Measurements from ENCODE around the gene GLYATL1B.
"Not testable (repeated sequence)": the region's sequence is repeated elsewhere in the genome, so short reads cannot be mapped to it uniquely, and the experiment has no call there.

The GLYATL1B gene

DNA sequence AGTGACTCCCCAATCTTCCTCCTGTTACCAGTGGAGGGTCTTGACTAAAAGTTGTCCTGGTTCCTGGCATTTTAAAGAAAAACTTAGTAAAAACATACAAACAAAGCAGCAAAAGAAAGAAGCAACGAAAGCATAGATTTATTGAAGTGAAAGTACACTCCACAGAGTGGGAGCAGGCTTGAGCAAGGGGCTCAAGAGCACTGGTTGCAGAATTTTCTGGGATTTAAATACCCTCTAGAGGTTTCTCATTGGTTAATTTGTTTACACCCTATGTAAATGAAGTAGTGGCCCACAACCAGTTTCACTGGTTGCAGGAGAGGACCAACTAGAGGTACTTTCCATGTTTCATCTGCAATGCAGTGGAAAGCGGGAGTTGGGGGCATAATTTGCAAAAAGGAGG is 31.7 kb downstream of the GLYATL1B start:
- H3K4me3 Mint-ChIP-seq = no peak overlapping the region
- peaks cover 13% of the 10 kb centered on the region for H3K9me3 Mint-ChIP-seq
- H3K36me3 Mint-ChIP-seq = peaks cover 75% of the 10 kb centered on the region
- H3K27me3 Mint-ChIP-seq = no peaks in the 10 kb centered on the region
- H3K27ac Mint-ChIP-seq = no peak overlapping the region
- no peaks in the 10 kb centered on the region for H3K4me1 Mint-ChIP-seq
- no peak for ATAC-seq

DNA sequence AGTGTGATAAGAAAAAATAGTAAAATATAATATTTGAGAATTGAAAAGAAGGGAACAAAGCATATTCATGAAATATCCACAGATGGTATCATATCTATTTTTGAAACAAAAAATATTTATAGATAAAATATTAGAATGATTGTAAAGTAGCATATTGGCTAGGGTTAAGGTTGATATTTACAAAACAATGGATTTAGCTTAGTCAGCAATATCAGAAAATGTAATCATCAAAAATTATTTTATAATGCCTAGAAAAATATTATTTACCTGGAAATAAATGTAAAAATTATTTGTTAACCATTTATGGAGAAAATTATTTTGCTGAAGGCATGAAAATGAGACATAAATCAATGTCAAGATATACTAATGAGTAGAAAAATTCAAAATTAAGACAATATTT is 33.7 kb downstream of the GLYATL1B start:
- Mint-ChIP-seq H3K4me3 (no peak overlapping the region), H3K4me1 (no peaks in the 10 kb centered on the region), H3K36me3 (peaks cover 68% of the 10 kb centered on the region)

GRCh38 chr11:59135648-59136461 is 49.7 kb downstream of the GLYATL1B start:
- Mint-ChIP-seq H3K4me3 (peak overlapping the region; percentile 55), H3K27me3 (no peaks in the 10 kb centered on the region), H3K27ac (peak overlapping the region; percentile 48), H3K9me3 (peaks cover 9% of the 10 kb centered on the region), H3K4me1 (peaks cover 12% of the 10 kb centered on the region), H3K36me3 (peaks cover 37% of the 10 kb centered on the region)
- peak; percentile 97 for ATAC-seq

More for the DNA sequence above, 33.7 kb downstream of the GLYATL1B start:
- Mint-ChIP-seq H3K27me3 (no peaks in the 10 kb centered on the region), H3K9me3 (peaks cover 10% of the 10 kb centered on the region), H3K27ac (no peak overlapping the region)
- no peak for ATAC-seq

- H3K27me3 Mint-ChIP-seq, H3K4me3 Mint-ChIP-seq, H3K9me3 Mint-ChIP-seq, ATAC-seq: not testable (repeated sequence)
- peak overlapping the region; percentile 48 for H3K27ac Mint-ChIP-seq
- peaks cover 30% of the 10 kb centered on the region for H3K36me3 Mint-ChIP-seq
- peaks cover 19% of the 10 kb centered on the region for H3K4me1 Mint-ChIP-seq
Measured at GRCh38 chr11:59136551-59136950, 50.4 kb downstream of the GLYATL1B start.

GRCh38 chr11:59137190-59137589 is 51.1 kb downstream of the GLYATL1B start:
- peaks cover 25% of the 10 kb centered on the region for H3K4me1 Mint-ChIP-seq
- peaks cover 6% of the 10 kb centered on the region for H3K9me3 Mint-ChIP-seq
- H3K27me3 Mint-ChIP-seq = no peaks in the 10 kb centered on the region
- H3K36me3 Mint-ChIP-seq = peaks cover 23% of the 10 kb centered on the region
- H3K27ac Mint-ChIP-seq = peak overlapping the region; percentile 45
- H3K4me3 Mint-ChIP-seq = no peak overlapping the region
- ATAC-seq = no peak

- H3K27me3 Mint-ChIP-seq = no peaks in the 10 kb centered on the region
- peaks cover 38% of the 10 kb centered on the region for H3K4me1 Mint-ChIP-seq
- H3K27ac Mint-ChIP-seq = no peak overlapping the region
- H3K4me3 Mint-ChIP-seq = no peak overlapping the region
- no peaks in the 10 kb centered on the region for H3K9me3 Mint-ChIP-seq
- H3K36me3 Mint-ChIP-seq = peaks cover 9% of the 10 kb centered on the region
- no peak for ATAC-seq
Measured at GRCh38 chr11:59138643-59139042, 52.5 kb downstream of the GLYATL1B start.

- H3K4me3 Mint-ChIP-seq = no peak overlapping the region
- H3K27ac Mint-ChIP-seq = peak overlapping the region; percentile 98
- ATAC-seq = no peak
- no peaks in the 10 kb centered on the region for H3K27me3 Mint-ChIP-seq
- no peaks in the 10 kb centered on the region for H3K9me3 Mint-ChIP-seq
- peaks cover 50% of the 10 kb centered on the region for H3K4me1 Mint-ChIP-seq
- no peaks in the 10 kb centered on the region for H3K36me3 Mint-ChIP-seq
Measured at GRCh38 chr11:59141191-59141590, 55.1 kb downstream of the GLYATL1B start.

GRCh38 chr11:59141673-59142460 is 55.8 kb downstream of the GLYATL1B start:
- H3K27ac Mint-ChIP-seq = peak overlapping the region; percentile 98
- peaks cover 52% of the 10 kb centered on the region for H3K4me1 Mint-ChIP-seq
- no peaks in the 10 kb centered on the region for H3K27me3 Mint-ChIP-seq
- no peak for ATAC-seq
- peak overlapping the region; percentile 95 for H3K4me3 Mint-ChIP-seq
- no peaks in the 10 kb centered on the region for H3K9me3 Mint-ChIP-seq
- no peaks in the 10 kb centered on the region for H3K36me3 Mint-ChIP-seq

- no peaks in the 10 kb centered on the region for H3K36me3 Mint-ChIP-seq
- no peaks in the 10 kb centered on the region for H3K9me3 Mint-ChIP-seq
- ATAC-seq = peak; percentile 86
Measured at GRCh38 chr11:59142530-59143507, 56.7 kb downstream of the GLYATL1B start, which contains the start of gene FAM111A. FAM111A (plus strand) TSS chr11:59142856; CDS start chr11:59148873, 6,017 bp downstream.

DNA sequence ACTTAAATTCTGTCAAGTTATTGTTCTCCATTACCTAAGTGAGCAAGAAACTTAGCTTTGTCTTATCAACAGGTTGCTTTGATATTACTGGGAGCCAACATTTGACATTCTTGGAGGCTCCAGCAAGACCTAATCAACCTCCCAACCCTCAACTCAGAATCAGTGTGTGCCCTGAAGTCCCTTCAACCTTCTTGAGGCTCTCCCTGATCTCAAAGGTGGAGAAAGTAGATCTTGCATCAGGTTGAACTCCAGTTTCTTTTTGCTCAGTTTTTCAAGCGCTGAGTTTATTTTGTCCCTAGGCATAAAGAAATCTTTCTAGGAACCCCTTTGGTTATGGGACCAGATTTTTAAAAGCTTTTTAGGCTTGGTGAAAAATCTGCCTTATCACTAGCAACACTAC is 58.0 kb downstream of the GLYATL1B start:
- H3K27ac Mint-ChIP-seq = peak overlapping the region; percentile 98
- H3K9me3 Mint-ChIP-seq = no peaks in the 10 kb centered on the region
- no peak for ATAC-seq
- H3K4me1 Mint-ChIP-seq = peaks cover 74% of the 10 kb centered on the region
- H3K27me3 Mint-ChIP-seq = no peaks in the 10 kb centered on the region
- H3K36me3 Mint-ChIP-seq = peaks cover 10% of the 10 kb centered on the region
- peak overlapping the region; percentile 95 for H3K4me3 Mint-ChIP-seq

More at GRCh38 chr11:59142530-59143507, 56.7 kb downstream of the GLYATL1B start, which contains the start of gene FAM111A:
- Mint-ChIP-seq H3K4me3 (peak within 1 kb of the TSS; percentile 95), H3K27ac (peak within 1 kb of the TSS; percentile 98), H3K27me3 (no peaks in the 10 kb centered on the region), H3K4me1 (peaks cover 62% of the 10 kb centered on the region)
